Measurements from ENCODE around the gene RNF114. TPM values are rescaled to one million over a fixed set of nuclear protein-coding genes. Genes with fewer than 3 reads are reported as not detected.
A peak's percentile ranks its signal among the peaks of the same experiment; 100 is the strongest.
"Not testable (repeated sequence)": the region's sequence is repeated elsewhere in the genome, so short reads cannot be mapped to it uniquely, and the experiment has no call there.

The RNF114 gene
- total RNA-seq, 2 experiments from 2014 or later: 61.5 to 70.7 TPM

- Mint-ChIP-seq H3K36me3 (no peaks in the 10 kb centered on the region), H3K9me3 (no peaks in the 10 kb centered on the region), H3K27me3 (peaks cover 3% of the 10 kb centered on the region), H3K27ac (no peak overlapping the region), H3K4me3 (no peak overlapping the region), H3K4me1 (peaks cover 7% of the 10 kb centered on the region)
- DNase-seq: no peak
Observed at GRCh38 chr20:49990271-49990720, 54.1 kb downstream of the RNF114 start.

GRCh38 chr20:49993301-49993751, 57.1 kb downstream of the RNF114 start:
- Mint-ChIP-seq H3K4me3 (no peak overlapping the region), H3K36me3 (no peaks in the 10 kb centered on the region), H3K27me3 (peaks cover 3% of the 10 kb centered on the region), H3K9me3 (no peaks in the 10 kb centered on the region), H3K27ac (no peak overlapping the region), H3K4me1 (peaks cover 7% of the 10 kb centered on the region)
- DNase-seq: no peak

- H3K4me1 Mint-ChIP-seq: peaks cover 5% of the 10 kb centered on the region
- H3K4me3 Mint-ChIP-seq: no peak overlapping the region
- H3K27me3 Mint-ChIP-seq: no peaks in the 10 kb centered on the region
- H3K27ac Mint-ChIP-seq: no peak overlapping the region
- H3K9me3 Mint-ChIP-seq: no peaks in the 10 kb centered on the region
- H3K36me3 Mint-ChIP-seq: no peaks in the 10 kb centered on the region
- no peak for DNase-seq
Observed at GRCh38 chr20:49995586-49995985, 59.4 kb downstream of the RNF114 start.

GRCh38 chr20:49998478-49999188, 62.4 kb downstream of the RNF114 start:
- H3K27ac Mint-ChIP-seq, H3K36me3 Mint-ChIP-seq, H3K9me3 Mint-ChIP-seq, DNase-seq, H3K27me3 Mint-ChIP-seq, H3K4me3 Mint-ChIP-seq: not testable (repeated sequence)
- peaks cover 16% of the 10 kb centered on the region for H3K4me1 Mint-ChIP-seq

- Mint-ChIP-seq H3K4me3 (no peak overlapping the region), H3K36me3 (no peaks in the 10 kb centered on the region), H3K4me1 (peaks cover 16% of the 10 kb centered on the region), H3K27me3 (no peaks in the 10 kb centered on the region), H3K9me3 (no peaks in the 10 kb centered on the region), H3K27ac (no peak overlapping the region)
- DNase-seq: peak; percentile 69
Observed at GRCh38 chr20:49999329-49999728, 63.1 kb downstream of the RNF114 start.

- H3K4me3 Mint-ChIP-seq, DNase-seq, H3K9me3 Mint-ChIP-seq, H3K27ac Mint-ChIP-seq, H3K36me3 Mint-ChIP-seq, H3K27me3 Mint-ChIP-seq: not testable (repeated sequence)
- H3K4me1 Mint-ChIP-seq: peaks cover 22% of the 10 kb centered on the region
Observed at GRCh38 chr20:50000548-50001222, 64.5 kb downstream of the RNF114 start.

GRCh38 chr20:50001784-50002311, 65.7 kb downstream of the RNF114 start:
- peaks cover 8% of the 10 kb centered on the region for H3K27me3 Mint-ChIP-seq
- peak; percentile 48 for DNase-seq
- no peaks in the 10 kb centered on the region for H3K9me3 Mint-ChIP-seq
- no peak overlapping the region for H3K27ac Mint-ChIP-seq
- peaks cover 25% of the 10 kb centered on the region for H3K4me1 Mint-ChIP-seq
- no peaks in the 10 kb centered on the region for H3K36me3 Mint-ChIP-seq
- no peak overlapping the region for H3K4me3 Mint-ChIP-seq

GRCh38 chr20:50003253-50003656, 67.1 kb downstream of the RNF114 start:
- H3K4me1 Mint-ChIP-seq: peaks cover 25% of the 10 kb centered on the region
- no peak for DNase-seq
- peaks cover 16% of the 10 kb centered on the region for H3K27me3 Mint-ChIP-seq
- H3K4me3 Mint-ChIP-seq: no peak overlapping the region
- no peaks in the 10 kb centered on the region for H3K36me3 Mint-ChIP-seq
- no peak overlapping the region for H3K27ac Mint-ChIP-seq
- H3K9me3 Mint-ChIP-seq: no peaks in the 10 kb centered on the region

Other genes with a start within 250 kb of the RNF114 start
- gene B4GALT5, start 222.5 kb upstream of the RNF114 start, total RNA-seq: 10 to 100 TPM; 22.4 to 23.3 TPM
- 10 to 100 TPM in 1 of 2 experiments, 1 to 10 TPM in 1; 9.9 to 10.9 TPM for gene SLC9A8, start 123.6 kb upstream of the RNF114 start, total RNA-seq
- gene SPATA2, start 20.9 kb upstream of the RNF114 start, total RNA-seq: 10 to 100 TPM; 11.2 to 11.6 TPM
- under 1 TPM; 0.82 to 0.93 TPM for gene SNAI1, start 46.6 kb downstream of the RNF114 start, total RNA-seq
- 100 to 1,000 TPM; 150 to 156 TPM for gene UBE2V1, start 176.8 kb downstream of the RNF114 start, total RNA-seq
- gene PEDS1, start 217.3 kb downstream of the RNF114 start, total RNA-seq: 10 to 100 TPM; 17.4 to 19.3 TPM